GM21528 (cell line): ENCODE results near the gene FASTK.

Experiments
- ATAC-seq: cut with Tn5 transposase; IDR thresholded peaks from one replicate; pipeline ENCODE4 v1.9.1; 2021; ENCODE audit warnings: mild to moderate bottlenecking, moderate library complexity; ENCODE audit not compliant: unreplicated experiment, low FRiP score

FASTK gene

GRCh38 chr7:151080522-151081169, at the start of gene FASTK:
Gene FASTK, minus strand, starts transcription at chr7:151080809. Its CDS starts 43 bp downstream, at chr7:151080766.
- peak; percentile 75 for ATAC-seq

GRCh38 chr7:151129960-151130591, 49.5 kb upstream of the FASTK start:
- no peak for ATAC-seq

GRCh38 chr7:151129117-151129959, 48.7 kb upstream of the FASTK start:
- ATAC-seq, result no peak

GRCh38 chr7:151128716-151129115, 48.1 kb upstream of the FASTK start:
- no peak for ATAC-seq

- no peak for ATAC-seq
Observed at GRCh38 chr7:151128144-151128543, 47.5 kb upstream of the FASTK start.

- no peak for ATAC-seq
Observed at GRCh38 chr7:151126491-151127137, 46.0 kb upstream of the FASTK start.

GRCh38 chr7:151125846-151126481, 45.4 kb upstream of the FASTK start:
- no peak for ATAC-seq

GRCh38 chr7:151125470-151125845, 44.8 kb upstream of the FASTK start:
- no peak for ATAC-seq

GRCh38 chr7:151124899-151125399, 44.3 kb upstream of the FASTK start:
- no peak for ATAC-seq

GRCh38 chr7:151124481-151124880, 43.9 kb upstream of the FASTK start:
- no peak for ATAC-seq

GRCh38 chr7:151123822-151124464, 43.3 kb upstream of the FASTK start:
- ATAC-seq, result peak; percentile 82

GRCh38 chr7:151123158-151123821, 42.7 kb upstream of the FASTK start:
- ATAC-seq, result no peak

GRCh38 chr7:151122796-151123157, 42.2 kb upstream of the FASTK start:
- no peak for ATAC-seq

GRCh38 chr7:151122276-151122675, 41.7 kb upstream of the FASTK start:
- ATAC-seq, result no peak

GRCh38 chr7:151121380-151122170, 41.0 kb upstream of the FASTK start:
- no peak for ATAC-seq

- ATAC-seq, result no peak
Observed at GRCh38 chr7:151120896-151121295, 40.3 kb upstream of the FASTK start.

- no peak for ATAC-seq
Observed at GRCh38 chr7:151119902-151120301, 39.3 kb upstream of the FASTK start.

GRCh38 chr7:151119055-151119415, 38.4 kb upstream of the FASTK start:
- no peak for ATAC-seq
